Activated T-helper 17 cell treated with anti-CD3 and anti-CD28 coated beads, Interleukin-2, amount 50 U/mL, for 72 hours (primary cell): ENCODE measurements around the gene TSEN54. TPM values are rescaled to one million over a fixed set of nuclear protein-coding genes. Genes with fewer than 3 reads are reported as not detected.

Experiments used
- ATAC-seq: fragments of 150-1000 bp; cut with Tn5 transposase; replicated peaks from 2 replicates; pipeline ENCODE4 v1.10.0; 2021; ENCODE audit warnings: mild to moderate bottlenecking, moderate library complexity
- H3K27ac Mint-ChIP-seq: one replicate; pipeline ENCODE4 v1.8.0; 2022; ENCODE audit warnings: mixed read lengths
- H3K27me3 Mint-ChIP-seq: one replicate; pipeline ENCODE4 v1.8.0; 2022; ENCODE audit warnings: mixed read lengths
- H3K36me3 Mint-ChIP-seq: one replicate; pipeline ENCODE4 v1.8.0; 2022; ENCODE audit warnings: low read depth, mild to moderate bottlenecking, mixed read lengths
- H3K4me1 Mint-ChIP-seq: one replicate; pipeline ENCODE4 v1.8.0; 2022; ENCODE audit warnings: mixed read lengths
- H3K4me3 Mint-ChIP-seq: one replicate; pipeline ENCODE4 v1.8.0; 2022; ENCODE audit warnings: mild to moderate bottlenecking, mixed read lengths
- H3K9me3 Mint-ChIP-seq: one replicate; pipeline ENCODE4 v1.8.0; 2022; ENCODE audit warnings: mixed read lengths
- total RNA-seq, 2 donors: library from RNA; stranded (reverse); gene quantifications; one replicate each; pipeline ENCODE4 v1.2.3, GENCODE V29; 2022

Gene TSEN54
- total RNA-seq, 2 donors from 2014 or later, result 25.3 to 46.4 TPM

DNA sequence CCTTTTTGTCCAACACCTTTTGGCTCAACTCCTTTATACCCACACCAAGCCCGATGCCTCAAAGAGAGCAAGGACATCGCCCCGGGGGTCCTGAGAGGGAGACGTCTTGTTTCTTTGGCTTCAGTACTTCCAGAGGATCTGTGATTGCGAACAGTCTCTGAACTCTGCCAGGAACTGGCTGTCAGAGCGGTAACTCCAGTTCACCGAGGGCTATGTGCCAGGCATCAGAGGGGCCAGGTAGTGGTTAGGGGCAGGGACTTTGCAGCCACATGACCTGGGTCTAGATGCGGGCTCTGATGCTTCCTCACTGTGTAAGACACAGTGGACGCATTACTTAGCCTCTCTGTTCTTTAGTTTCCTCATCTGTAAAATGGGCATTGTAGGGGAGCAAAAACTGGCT lies 30.8 kb downstream of the TSEN54 start:
- Mint-ChIP-seq H3K27ac (no peak overlapping the region), H3K27me3 (no peaks in the 10 kb centered on the region), H3K4me3 (no peak overlapping the region), H3K36me3 (no peaks in the 10 kb centered on the region), H3K4me1 (peaks cover 2% of the 10 kb centered on the region), H3K9me3 (no peaks in the 10 kb centered on the region)
- no peak for ATAC-seq

DNA sequence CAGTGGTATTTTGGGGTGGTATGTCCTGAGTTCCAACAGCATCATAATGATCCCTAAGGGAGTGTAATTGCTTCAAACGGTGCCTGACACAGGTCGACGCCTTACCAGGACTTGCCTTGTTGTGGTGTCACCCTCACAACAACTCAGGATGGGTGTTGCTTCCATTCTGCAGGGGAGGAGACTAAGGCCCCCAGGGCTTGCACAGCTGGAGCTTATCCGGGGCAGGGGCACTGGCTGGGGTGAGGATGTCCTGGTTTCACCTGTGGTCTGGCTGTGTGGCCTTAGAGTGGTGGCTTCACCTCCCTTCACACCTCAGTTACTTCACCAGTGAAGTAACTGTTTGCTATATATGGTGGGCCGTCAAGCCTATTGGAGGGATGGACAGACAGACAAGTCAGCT lies 32.5 kb downstream of the TSEN54 start:
- Mint-ChIP-seq H3K4me3 (no peak overlapping the region), H3K27ac (no peak overlapping the region), H3K9me3 (no peaks in the 10 kb centered on the region), H3K4me1 (no peaks in the 10 kb centered on the region), H3K27me3 (no peaks in the 10 kb centered on the region), H3K36me3 (no peaks in the 10 kb centered on the region)
- ATAC-seq, result no peak

DNA sequence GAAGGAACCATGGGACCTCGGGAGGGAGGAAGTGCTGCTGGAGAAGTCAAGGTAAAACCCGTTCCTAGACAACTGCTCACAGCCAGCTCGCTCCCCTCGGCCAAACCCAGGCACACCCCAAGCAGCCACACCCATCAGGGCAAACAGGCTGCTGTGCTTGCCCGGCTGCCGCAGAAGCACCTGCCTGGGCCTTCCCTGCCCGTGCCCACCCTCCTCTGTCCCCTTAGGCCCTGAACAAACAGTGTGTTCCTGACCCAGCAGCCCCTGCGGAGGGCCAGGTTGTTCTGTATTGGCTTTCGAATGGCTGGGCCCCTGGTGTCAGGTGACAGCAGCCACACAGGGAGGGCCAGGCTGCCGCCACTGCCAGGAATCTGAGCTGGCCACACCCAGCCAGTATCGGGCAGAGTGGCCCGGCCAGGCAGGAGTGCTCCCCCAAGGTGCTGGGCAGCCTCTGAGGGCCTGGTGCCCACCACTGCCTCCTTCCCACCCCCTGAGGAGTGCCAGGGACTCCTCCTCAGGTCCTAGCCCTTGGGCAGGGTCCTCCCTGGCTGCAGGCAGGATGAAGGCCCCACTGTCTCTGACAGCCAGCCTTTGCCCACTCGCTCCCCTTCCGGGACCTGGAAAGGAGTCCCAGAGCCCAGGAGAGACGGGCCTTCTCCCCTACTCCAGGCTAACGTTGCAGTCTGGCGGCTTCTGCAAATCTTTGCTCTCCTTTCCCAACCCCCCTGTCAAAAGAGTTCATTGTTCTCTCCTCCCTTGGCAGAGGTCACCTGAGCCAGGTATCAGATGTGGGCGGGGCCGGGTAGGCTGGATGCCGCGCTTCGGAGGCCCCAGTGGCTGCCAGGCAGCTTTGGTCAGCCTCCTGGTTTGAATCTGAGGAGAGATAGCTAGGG lies 33.2 kb downstream of the TSEN54 start:
- H3K4me3 Mint-ChIP-seq, result no peak overlapping the region
- no peak overlapping the region for H3K27ac Mint-ChIP-seq
- no peaks in the 10 kb centered on the region for H3K9me3 Mint-ChIP-seq
- H3K27me3 Mint-ChIP-seq, result no peaks in the 10 kb centered on the region
- no peaks in the 10 kb centered on the region for H3K4me1 Mint-ChIP-seq
- ATAC-seq, result no peak
- no peaks in the 10 kb centered on the region for H3K36me3 Mint-ChIP-seq

DNA sequence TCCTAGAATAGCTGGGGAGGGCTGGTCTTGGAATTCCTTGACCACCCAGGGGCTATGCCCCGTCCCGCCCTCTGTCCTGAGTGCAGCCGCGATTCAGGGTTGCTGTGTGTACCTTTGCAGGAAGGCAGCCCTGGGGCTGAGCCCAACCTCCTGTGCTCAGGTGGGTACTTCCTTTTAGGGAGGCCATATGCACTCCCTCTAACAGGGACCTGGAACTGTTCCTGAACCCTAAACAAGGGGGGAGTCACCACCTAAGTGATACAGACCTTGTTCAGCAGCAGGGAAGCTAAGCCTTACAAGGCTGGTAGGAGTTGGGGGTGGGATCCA lies 33.8 kb downstream of the TSEN54 start:
- Mint-ChIP-seq H3K27me3 (no peaks in the 10 kb centered on the region), H3K36me3 (no peaks in the 10 kb centered on the region), H3K27ac (no peak overlapping the region), H3K4me3 (no peak overlapping the region), H3K4me1 (no peaks in the 10 kb centered on the region), H3K9me3 (no peaks in the 10 kb centered on the region)
- no peak for ATAC-seq

DNA sequence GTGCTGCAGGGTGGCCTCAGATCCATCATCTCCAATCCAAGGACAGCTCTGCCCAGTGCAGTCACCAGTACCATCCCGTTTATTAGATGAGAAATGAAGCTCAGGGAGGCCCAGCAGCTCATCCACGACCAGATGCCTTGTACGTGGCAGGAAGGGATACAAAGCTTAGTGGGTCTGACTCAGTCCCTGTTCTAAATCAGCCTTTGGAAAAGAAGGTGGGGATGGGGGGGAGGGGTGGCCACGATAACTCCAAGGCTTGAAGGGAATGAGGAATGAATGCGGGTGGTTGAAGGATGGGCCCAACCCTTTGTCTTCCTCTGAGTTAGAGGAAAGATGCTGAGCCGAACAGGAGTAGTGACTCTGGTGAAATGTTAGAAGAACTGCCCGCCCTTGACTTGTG lies 34.9 kb downstream of the TSEN54 start:
- Mint-ChIP-seq H3K9me3 (no peaks in the 10 kb centered on the region), H3K27ac (peak overlapping the region; percentile 13), H3K27me3 (no peaks in the 10 kb centered on the region), H3K36me3 (no peaks in the 10 kb centered on the region), H3K4me3 (no peak overlapping the region), H3K4me1 (no peaks in the 10 kb centered on the region)
- ATAC-seq, result no peak

DNA sequence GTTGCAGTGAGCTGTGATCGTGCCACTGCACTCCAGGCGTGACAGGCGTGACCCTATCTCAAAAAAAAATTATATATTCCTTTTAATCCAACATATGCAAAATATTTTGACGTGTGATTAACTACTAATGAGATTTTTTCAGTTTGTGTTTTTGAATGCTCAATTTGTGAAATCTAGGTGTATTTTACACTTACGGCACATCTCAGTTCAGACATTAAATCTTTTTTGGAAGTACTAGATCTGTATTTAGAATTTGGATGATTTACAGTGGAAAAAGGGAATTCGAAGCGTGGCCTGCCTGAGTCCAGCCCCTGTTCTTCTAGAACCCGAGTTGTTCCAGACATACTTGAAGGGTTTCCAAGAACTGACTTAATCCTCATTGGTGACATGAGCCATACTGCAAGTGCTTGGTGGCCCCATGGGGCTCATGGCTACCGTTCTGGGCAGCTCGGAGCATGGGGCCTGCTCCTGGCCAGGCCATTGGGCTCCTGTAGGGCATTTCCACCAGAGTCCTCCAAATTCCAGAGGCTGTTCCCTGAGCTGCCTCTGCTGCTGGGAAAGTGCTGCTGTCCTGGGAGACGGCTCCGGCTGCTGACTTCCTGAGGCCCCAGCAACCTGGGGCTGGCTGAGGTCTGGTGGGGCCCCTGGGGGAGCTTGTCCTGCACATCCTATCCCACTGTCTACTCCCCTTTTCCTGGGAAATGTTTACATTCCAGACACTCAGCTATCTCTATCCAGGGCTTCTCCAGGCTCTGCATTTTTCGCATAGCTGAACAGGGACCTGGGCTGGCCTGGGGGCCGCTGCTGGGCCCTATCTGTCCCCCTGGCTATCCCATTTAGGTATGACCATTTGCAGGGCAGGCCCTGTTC lies 36.3 kb downstream of the TSEN54 start:
- Mint-ChIP-seq H3K4me3 (no peak overlapping the region), H3K9me3 (no peaks in the 10 kb centered on the region), H3K27ac (no peak overlapping the region), H3K4me1 (no peaks in the 10 kb centered on the region), H3K36me3 (no peaks in the 10 kb centered on the region), H3K27me3 (no peaks in the 10 kb centered on the region)
- ATAC-seq, result no peak

DNA sequence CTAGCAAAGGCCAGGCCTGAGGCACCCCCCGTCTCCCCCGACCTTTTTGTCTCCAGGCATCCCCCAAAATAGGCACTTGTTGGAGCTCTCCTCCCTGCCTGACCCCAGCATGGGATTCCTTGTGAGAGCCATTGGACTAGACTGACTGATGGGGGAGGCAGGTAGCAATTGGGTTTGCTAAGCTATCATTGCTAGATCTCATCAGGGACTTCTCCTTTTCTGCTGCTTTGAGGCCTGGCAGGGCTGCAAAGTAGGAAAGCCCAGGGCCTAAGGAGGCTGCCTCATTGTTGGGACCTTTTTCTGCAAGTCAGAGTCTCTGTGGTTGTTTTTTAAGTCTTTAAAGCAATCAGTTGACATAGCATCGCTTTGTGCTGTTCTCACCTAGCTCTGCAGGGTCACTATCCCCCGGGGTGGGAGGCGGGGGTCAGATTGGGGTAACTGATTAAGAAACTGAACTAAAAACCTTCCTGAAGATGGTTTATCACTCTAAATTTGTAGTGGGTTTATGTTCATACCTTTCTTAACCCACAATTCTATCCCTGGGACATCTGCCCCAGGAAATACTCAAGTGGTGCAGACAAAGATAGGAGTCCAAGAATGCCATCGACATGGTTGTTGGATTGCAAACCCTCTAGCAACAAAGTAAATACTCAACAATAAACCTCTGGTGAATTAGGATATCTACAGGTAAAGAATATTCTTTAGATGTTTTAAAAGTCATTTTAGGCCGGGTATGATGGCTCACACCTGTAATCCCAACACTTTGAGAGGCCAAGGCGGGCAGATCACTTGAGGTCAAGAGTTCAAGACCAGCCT lies 37.2 kb downstream of the TSEN54 start:
- Mint-ChIP-seq H3K36me3 (no peaks in the 10 kb centered on the region), H3K27me3 (no peaks in the 10 kb centered on the region)
- ATAC-seq, result no peak

DNA sequence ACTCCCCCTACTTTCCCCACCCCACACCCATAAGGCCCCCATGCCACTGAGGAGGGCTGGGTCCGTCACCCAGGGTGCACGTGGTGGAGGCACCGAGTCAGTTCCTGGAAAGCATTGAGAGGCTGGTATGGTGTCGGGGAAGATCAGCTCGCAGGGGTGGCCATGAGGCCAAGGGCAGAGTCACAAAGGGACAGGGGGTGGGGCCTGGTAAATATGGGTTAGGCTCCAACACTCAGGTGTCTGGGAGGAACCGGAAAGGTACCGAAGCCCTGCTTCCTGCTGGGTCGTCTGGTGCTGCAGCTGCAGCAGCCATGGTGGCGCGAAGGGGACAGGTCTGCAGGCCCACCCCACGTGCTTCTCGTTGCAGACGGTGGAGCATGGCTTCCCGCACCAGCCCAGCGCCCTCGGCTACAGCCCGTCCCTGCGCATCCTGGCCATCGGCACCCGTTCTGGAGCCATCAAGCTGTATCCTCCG lies 39.4 kb downstream of the TSEN54 start:
- no peak for ATAC-seq
- Mint-ChIP-seq H3K4me1 (no peaks in the 10 kb centered on the region), H3K27ac (no peak overlapping the region), H3K4me3 (no peak overlapping the region), H3K9me3 (no peaks in the 10 kb centered on the region), H3K36me3 (no peaks in the 10 kb centered on the region), H3K27me3 (no peaks in the 10 kb centered on the region)

More for the DNA sequence above, 37.2 kb downstream of the TSEN54 start:
- no peaks in the 10 kb centered on the region for H3K4me1 Mint-ChIP-seq
- H3K4me3 Mint-ChIP-seq, result no peak overlapping the region
- no peaks in the 10 kb centered on the region for H3K9me3 Mint-ChIP-seq
- no peak overlapping the region for H3K27ac Mint-ChIP-seq

DNA sequence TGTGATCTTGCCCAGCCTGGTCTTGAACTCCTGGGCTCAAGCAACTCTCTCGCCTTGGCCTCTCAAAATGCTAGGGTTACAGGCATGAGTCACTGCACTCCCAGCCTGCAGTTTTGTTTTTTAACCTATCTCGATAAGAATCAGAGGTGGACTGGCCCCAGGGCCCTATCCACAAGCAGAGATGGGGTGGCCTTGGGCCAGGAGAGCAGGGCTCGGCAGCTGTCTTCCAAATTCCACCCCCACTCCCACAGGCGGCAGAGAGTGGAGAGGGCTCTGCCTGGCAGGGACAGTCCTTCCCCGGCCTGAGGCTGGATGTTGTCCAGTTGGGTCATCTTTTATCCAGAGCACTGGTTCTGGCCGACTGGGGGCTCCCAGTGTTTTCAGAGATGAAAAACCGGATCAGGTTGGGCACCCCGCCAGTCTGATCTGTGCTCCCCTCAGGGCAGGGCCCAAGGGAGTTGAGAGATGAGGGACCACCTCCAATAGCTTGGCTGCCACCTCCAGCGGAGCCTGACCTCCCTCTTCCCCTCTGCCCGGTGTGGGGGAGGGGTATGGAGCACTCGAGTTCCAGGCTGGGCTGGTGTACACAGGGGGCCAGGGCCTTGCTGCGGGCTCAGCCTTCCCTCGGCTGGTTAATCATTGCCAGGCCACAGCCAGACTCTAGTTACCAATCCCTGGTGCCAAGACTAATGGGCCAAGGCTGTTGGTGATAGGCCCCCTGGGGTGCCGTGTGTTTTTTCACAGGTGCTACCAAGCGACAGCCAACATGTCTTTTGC lies 40.9 kb downstream of the TSEN54 start:
- Mint-ChIP-seq H3K4me3 (no peak overlapping the region), H3K27ac (no peak overlapping the region), H3K36me3 (no peaks in the 10 kb centered on the region), H3K9me3 (no peaks in the 10 kb centered on the region), H3K27me3 (no peaks in the 10 kb centered on the region), H3K4me1 (no peaks in the 10 kb centered on the region)
- no peak for ATAC-seq

DNA sequence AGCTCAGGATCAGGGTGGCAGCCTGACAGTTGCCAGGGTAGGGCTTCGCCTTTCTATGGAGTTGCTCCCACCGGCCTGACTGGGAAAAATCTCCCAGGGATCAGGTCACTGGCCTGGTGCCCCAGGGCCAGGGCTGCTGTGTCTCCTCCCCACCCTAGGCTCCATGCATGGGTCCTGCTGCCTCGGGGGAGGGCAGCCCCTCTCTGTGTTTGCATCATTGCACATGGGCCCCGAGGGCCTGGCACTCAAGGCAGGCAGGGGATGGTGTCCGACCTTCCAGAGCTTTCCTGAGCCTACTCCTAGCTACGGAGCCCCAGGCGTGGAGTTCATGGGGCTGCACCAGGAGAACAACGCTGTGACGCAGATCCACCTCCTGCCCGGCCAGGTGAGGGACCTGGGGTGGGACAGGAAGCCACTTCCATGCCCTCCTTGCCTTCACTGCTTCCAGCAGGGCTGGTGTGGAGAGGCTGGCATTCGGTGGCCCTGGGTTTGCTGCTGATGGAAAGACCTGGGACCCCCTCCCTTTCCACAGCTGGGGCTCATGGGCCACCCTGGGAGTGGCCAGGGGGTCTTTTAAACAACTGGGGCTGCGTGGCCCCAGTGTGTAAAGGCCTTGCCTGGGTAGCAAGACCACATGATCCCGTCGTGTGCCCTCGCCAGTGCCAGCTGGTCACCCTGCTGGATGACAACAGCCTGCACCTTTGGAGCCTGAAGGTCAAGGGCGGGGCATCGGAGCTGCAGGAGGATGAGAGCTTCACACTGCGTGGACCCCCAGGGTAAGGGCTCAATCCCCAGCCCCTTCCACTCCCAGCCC lies 41.7 kb downstream of the TSEN54 start:
- no peaks in the 10 kb centered on the region for H3K9me3 Mint-ChIP-seq
- ATAC-seq, result no peak
- H3K4me3 Mint-ChIP-seq, result no peak overlapping the region
- no peaks in the 10 kb centered on the region for H3K36me3 Mint-ChIP-seq
- H3K27me3 Mint-ChIP-seq, result no peaks in the 10 kb centered on the region
- H3K27ac Mint-ChIP-seq, result no peak overlapping the region
- H3K4me1 Mint-ChIP-seq, result no peaks in the 10 kb centered on the region

DNA sequence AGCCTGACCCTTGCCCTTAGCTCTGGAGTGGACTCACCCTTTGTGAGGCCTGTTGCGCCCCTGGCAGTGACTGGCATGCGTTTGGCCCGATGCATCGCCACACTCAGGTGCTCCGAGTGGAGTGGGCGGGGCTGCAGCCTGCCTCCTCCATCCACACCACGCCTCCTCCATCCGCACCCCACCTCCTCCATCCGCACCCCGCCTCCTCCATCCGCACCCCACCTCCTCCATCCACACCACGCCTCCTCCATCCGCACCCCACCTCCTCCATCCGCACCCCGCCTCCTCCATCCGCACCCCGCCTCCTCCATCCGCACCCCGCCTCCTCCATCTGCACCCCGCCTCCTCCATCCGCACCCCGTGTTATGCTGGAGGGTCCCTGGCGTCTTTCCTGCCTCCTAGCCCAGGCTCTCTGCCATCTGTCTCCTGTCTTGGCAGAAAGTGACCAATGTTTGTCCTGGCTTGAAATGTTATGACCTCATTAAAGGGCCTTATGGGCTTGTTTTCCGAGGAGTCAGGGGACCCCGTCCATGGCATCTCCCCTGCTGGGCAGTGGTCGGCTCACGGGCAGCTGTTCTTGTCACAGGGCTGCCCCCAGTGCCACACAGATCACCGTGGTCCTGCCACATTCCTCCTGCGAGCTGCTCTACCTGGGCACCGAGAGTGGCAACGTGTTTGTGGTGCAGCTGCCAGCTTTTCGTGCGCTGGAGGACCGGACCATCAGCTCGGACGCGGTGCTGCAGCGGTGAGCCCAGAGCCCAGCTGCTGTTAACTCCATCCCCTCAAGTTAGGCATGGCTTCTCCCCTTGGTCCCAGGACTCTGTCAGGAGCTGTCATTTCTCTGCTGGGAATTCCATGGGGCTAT lies 42.6 kb downstream of the TSEN54 start:
- Mint-ChIP-seq H3K9me3 (no peaks in the 10 kb centered on the region), H3K36me3 (no peaks in the 10 kb centered on the region), H3K27me3 (no peaks in the 10 kb centered on the region), H3K27ac (no peak overlapping the region), H3K4me1 (no peaks in the 10 kb centered on the region), H3K4me3 (no peak overlapping the region)
- no peak for ATAC-seq

DNA sequence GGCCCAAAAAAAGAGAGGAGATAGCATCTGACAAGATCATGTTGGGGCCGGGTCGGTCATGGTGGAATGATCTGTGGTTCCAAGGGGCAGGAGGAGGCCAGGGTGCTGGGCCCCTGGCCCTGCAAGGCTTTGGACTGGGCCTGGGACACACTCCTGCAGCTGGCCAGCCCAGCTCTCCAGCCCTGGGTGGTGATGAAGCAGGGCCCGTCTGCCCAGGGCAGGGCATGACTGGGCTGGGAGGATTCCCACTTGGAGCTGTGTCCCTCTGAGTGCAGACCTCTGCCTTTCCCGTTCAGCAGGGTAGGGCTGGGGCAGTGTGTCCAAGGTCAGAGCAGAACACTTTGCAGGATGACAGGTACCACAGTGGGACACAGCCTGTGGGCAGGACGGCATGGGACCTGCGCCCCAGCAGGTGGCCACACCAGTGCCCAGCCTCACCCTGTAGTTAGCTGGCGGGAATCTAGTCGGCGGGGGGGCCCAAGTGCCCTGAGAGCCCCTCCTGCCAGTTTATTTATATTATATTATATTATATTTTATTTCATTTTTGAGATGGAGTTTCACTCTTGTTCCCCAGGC lies 43.7 kb downstream of the TSEN54 start:
- H3K9me3 Mint-ChIP-seq, result no peaks in the 10 kb centered on the region
- no peak for ATAC-seq

More for the DNA sequence above, 43.7 kb downstream of the TSEN54 start:
- Mint-ChIP-seq H3K4me3 (no peak overlapping the region), H3K27ac (peak overlapping the region; percentile 46), H3K4me1 (no peaks in the 10 kb centered on the region), H3K27me3 (no peaks in the 10 kb centered on the region), H3K36me3 (no peaks in the 10 kb centered on the region)
